NCI-H226 (cell line): ENCODE measurements around the gene CDH23.

Source experiments
- DNase-seq: peaks from one replicate; pipeline ENCODE4 v3.0.0-alpha.2; 2015

CDH23 gene

GRCh38 chr10:71393841-71394475 lies 2.8 kb upstream of the CDH23 start:
- DNase-seq: no peak

GRCh38 chr10:71394926-71395562 lies 1.7 kb upstream of the CDH23 start:
- no peak for DNase-seq

DNA sequence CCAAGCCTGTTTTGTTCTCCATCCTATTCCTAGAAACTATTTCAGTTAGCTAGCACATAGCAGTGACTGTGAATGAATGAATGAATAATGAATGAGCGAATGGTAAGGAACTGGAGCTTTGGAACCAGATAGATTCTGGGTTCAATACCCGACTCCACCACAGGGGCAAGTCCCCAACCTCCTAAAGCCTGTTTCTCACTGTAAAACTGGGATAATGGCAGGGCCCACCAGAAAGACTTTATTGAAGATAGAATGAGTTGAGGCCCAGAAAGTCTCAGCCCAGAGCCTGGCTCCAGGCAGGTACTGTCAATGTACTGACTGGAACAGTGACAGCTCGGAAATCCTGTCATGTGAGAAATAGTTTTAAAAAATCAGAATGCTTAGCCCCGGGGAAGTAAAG lies 1.1 kb upstream of the CDH23 start:
- DNase-seq: no peak

DNA sequence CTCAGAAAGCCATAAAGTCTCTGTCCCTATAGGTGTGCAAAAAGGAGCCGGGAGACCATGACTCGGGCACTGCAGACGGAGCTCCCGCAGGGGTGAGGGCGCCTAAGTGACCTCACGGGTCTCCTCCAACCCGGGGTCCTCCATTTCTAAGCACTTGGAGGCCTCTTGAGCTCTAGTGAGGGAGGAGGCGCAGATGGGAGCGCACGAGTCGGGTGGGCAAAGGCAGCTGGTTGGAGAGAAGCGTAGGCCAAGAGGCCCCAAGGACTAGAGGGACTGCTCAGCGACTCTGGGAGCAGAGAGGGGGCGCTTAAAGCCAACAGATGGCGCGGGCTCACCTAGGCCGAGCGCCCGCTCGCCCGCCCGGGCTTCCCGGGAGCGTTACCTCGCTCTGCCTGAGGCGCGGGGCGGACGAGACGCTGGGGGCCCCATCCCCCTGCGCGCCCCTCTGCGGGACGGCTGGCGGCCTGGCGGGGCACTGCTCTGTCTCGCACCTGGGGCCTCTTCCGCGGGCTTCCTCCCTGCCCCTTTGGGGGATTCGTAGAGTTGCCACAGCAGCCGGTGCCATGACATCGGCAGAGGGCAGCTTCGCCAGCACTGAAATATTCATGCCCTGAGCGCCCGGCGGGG lies 523 bp upstream of the CDH23 start:
- no peak for DNase-seq

DNA sequence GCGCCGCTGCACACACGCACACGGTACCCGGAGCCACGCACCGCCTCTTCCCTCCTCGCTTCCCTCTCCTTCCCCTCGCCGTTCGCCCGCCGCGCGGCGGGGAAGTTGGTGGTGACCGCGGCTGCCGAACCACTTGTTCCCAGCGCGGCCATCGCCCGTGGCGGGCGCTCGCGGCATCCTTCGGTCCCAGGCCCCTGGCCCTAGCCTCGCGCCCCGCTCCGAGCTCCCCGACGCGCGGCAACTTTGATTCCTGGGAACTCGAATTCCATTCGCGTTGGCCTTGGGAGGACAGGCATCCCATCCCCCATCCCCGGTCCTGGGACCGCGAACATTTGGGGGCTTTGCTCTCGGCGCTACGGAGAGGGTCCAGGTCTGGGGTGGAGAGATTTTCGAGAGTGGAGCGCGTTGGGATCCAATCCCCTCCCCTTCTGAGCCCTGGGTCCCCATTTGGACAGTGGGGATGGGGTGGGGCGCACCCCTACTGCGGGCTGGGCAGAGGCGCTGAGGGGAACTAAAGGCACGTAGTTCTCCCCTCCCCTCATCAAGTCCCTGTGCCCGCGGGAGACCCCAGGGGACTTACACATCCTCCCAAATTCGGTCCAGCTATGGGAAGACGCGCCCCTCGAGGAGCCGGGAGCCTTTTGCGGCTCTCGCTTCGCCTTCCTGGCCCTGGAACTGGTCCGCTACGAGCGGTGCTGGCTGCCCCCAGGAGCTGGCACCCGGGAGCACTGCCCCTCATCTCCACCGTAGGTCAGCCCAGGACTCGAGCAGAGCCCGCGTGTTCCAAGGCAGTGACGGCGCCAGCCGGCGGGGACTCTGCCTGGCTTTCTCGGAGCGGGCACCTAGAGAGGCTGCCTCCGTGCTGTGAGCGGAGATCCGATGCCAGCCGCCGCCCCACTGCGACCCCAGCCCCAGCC lies 834 bp downstream of the CDH23 start:
- DNase-seq: no peak

DNA sequence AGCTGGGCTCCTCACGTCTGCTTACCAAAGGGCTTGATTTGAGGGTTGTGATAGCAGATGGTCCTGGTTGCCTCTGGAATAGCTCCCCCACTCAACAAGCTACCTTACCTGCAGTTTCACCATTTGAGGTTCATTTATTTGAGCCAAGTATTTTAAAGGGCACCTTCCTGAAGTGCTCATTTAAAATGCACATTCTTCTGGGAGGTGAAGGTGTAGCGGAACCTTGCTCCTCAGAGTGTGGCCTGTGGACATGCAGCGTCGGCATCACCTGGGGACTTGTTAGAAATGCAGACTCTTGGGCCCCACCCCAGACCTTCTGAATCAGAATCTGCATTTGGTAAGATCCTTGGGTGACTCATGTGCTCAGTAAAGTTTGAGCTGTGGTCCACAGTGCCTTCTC lies 2.3 kb downstream of the CDH23 start:
- DNase-seq: no peak

DNA sequence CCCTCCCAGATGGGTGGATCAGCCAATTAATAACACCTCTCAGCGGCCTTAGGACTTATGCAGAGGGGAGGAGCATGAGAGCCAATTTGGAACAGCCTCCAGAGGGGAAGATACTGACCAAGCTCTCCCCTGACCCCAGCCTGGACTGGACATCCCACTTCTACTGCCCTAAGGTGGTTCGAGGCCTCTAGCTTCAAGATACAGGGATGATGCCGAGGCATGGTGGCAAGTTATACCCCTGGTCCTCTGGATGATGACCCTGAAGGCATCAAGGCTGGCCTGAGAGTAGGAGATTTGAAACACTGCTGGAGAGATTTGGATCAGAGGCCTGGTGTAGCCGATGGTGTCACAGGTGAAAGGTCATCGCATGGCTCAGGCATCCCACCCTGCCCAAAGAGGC lies 3.2 kb downstream of the CDH23 start:
- no peak for DNase-seq

GRCh38 chr10:71401056-71401455 lies 4.3 kb downstream of the CDH23 start:
- no peak for DNase-seq

DNA sequence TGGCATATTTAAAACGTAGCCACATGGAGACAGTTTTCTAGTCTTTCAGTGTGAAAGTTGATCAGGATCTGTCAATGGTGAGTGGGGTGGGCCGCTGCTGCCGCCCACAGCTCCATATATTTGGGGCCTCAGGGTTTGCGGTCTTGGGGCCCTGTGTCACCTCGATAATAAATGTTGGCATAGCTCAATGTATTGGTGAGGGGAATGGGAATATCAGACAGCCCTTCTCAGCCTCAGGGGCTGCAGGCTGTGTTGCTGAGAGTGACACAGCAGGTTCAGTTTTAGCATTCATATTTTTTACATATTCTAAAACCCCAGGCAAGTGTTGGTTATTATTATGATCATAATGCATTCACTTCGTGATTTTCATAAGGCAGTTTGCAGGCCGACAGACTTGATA lies 5.3 kb downstream of the CDH23 start:
- DNase-seq: no peak

DNA sequence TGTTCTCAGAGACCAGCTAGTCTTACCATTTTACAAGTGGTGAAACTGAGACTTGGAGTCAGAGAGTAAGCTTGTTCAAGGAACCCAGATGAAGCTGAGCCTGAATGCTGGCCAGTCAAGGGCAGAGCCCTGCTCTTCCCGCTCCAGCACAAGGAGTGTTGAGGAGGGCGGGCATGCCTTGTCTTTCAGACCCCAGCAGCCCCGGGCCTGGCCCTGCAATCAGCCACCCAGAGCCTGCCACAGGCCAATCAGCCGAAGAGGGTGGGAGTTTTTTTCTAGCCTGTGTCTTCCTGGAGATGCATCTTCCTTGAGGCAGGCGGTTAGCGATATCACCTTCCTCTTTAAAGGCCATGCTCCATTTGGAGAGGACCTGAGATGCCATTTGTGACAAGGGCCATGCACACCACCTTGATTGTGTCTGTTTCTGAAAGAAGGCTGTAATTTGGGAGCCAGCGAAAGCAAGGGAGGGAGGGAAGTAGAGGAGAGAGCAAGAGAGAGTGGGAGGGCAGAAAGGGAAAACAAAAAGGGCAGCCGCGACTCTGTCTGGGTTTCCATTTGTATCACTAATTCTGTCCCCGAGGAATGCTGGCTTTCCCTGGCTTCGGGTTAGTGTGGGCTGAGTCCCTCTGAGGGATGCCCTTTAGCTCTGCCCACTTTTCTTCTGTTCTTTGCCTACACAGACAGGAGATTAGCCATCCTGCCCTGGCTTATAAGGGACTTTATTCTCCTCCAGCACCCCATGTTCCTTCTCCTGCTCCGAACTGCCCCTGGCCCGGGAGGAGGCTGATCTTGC lies 8.0 kb downstream of the CDH23 start:
- no peak for DNase-seq

DNA sequence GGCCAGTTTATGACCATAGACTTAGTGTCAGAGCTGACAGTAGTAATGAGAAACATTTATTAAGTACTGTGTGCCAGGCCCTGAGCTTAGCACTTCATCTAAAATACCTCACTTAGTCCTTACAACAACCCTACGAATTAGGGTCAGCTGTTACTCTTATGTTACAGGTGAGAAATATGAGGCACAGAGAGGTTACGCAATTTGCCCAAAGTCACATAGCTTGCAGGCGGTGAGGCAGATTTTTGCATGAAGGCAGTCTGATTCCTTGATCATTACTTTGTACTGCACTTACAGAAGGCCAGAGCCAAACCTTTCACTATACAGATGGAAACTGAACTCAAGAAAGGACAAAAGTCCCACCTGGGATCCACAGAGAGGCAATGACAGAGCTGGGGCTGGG lies 10.2 kb downstream of the CDH23 start:
- DNase-seq: no peak

GRCh38 chr10:71408436-71409225 lies 11.9 kb downstream of the CDH23 start:
- no peak for DNase-seq

DNA sequence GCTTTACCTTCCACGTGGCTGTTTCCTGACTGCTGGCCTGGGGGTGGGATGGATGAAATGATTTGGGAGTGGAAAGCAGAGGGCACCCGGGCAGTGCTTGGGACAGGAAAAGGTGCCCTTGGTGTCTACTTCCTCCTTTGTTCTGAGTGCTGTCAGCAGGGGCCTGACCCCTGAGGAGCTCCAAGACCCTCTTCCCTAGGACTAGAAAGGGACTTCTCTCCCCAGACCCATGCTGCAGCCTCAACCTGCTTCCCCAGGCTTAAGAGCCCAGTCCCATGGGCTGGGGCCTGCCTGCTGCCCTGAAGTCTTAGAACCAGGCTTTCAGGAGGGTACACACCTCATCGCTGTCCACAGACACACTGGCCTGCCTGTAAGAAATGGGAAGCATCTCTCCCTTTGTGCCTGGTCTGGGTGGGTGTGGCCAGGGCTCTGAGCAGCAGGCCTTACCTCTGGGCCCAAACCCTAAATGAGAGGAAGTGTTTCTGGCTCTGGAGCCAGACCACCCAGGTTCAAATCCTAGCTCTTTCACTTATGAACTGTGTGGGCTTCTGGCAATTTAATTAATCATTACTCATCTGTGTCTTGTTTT lies 12.9 kb downstream of the CDH23 start:
- DNase-seq: no peak

DNA sequence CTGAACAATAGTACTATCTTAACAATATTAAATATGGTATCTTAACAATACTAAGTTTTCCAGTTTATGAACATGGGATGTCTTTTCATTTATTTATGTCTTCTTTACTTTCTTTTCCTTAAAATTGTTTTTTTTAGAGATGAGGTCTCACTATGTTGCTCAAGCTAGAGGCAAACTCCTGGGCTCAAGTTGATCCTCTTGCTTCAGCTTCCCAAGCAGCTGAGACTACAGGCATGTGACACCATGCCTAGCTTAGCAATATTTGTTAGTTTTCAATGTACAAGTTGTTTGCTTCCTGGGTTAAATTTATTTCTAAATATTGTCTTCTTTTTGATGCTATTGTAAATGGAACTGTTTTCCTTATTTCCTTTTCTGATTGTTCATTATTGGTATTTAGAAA lies 16.9 kb downstream of the CDH23 start:
- DNase-seq: no peak

DNA sequence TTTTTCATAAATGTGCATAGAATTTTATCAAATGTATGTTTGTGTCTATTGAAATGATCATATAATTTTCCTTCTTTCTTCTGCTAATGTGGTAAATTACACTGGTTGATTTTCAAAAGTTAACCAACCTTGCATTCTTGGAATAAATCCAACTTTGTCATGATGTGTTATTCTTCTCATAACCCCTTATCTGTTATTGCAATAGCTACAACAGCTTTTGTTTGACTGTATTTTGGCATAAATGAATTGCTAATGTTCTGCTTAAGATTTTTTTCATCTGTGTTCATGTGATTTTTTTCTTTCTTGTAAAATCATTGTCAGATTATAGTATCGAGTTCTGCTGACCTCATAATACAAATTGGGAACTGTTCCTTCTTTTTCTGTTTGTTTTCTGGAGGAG lies 17.6 kb downstream of the CDH23 start:
- DNase-seq: no peak

GRCh38 chr10:71419002-71419540 lies 22.4 kb downstream of the CDH23 start:
- no peak for DNase-seq

DNA sequence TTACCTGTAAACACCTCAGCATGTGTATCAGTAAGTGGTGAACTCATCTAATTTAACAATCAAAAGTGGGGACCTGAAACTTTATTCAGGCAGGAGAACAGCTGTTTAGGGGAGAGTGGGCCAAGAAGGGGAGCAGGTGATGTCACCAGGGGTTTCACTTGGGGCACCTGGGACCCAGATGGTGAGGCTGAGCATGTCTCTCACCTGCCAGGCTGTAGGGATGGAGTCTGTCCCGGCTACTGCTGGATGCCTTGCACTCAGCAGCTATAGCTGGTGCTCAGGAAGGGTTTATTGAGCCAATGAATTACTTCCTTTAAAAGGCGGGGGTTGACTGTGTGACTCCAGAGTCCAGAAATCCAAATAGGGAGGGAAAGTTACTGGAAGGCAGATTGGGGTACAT lies 23.0 kb downstream of the CDH23 start:
- no peak for DNase-seq

- DNase-seq: no peak
These were observed 24.3 kb downstream of the CDH23 start for GRCh38 chr10:71421075-71421434.

GRCh38 chr10:71423250-71423649 lies 26.5 kb downstream of the CDH23 start:
- no peak for DNase-seq

DNA sequence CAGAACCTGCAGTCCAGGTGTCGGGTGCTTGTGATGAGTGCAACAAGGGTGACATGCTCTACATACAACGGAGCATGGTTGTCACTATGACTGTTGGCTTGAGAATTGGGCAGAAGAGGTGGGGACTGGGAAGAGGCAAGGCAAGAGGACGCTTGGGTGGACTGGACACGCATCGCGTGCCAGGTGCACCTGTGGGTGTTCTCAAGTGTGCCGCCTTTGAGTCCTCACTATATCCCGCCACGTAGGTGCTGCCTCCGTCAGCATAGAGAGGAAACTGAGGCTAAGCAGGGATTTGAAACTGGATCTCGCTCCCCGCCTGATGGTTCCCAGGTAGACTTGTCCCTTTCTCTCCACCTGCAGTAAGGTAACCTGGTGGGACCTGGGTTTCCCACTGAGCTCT lies 27.2 kb downstream of the CDH23 start:
- no peak for DNase-seq

DNA sequence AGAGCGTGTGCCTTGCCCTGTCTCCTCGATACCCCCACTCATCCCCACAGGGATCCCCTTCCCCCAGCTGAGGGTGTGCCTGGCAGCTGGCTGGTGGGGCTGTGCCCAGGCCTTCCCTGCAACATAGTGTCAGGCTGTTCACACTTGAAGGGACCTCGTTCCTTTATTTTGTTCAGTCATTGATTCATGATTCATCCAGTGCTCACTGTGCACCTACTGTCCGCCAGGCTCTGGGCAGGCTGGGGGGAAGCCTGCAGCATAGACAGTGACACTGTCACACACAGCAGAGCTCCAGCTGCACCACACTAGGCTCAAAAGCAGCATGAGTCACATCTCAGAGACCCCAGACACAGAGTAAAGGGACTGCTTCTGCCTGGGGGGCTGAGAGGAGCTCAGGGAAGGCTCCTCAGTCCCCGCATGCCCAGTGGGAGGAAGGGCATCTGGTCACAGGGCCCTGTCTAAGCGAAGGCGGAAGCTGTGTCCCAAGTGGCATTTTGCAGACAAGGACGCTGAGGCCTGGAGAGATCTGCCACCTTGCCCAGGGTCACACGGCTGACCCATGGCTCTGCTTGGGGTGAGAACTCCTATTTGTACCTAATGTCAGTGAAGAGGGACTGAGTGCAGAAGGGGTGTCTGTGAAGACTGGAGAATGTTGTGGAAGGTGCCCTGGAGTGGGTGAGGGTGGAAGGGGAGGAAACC lies 27.9 kb downstream of the CDH23 start:
- DNase-seq: no peak
